A549 (cell line): ENCODE results near the gene WDR13. TPM values are rescaled to one million over a fixed set of nuclear protein-coding genes. Genes with fewer than 3 reads are reported as not detected.

Experiments used
- ATAC-seq, 2 experiments: fragments of 200-7000 bp in 1 of 2; fragments of >200 bp in 1 of 2; cut with Nextera tagmentation in 1 of 2; cut with Tn5 transposase in 1 of 2; 3 replicates each; pipeline versions ENCODE4 v1.8.0 to v1.9.1; 2018 to 2020; ENCODE audit warnings: mild to moderate bottlenecking in 1 of 2, moderate library complexity in 1 of 2
- CTCF ChIA-PET: fragments of 300-600 bp; sonication (Branson Sonifier 250); formaldehyde crosslinking; extraction: SDS; loops from one replicate; lab custom pipeline; 2021; ENCODE audit warnings: antibody characterized with exemption, inconsistent platforms; lab: Yijun Ruan, JAX
- POLR2A ChIA-PET: fragments of 350-600 bp; formaldehyde crosslinking; extraction: SDS; loops from one replicate; lab custom pipeline; 2021; ENCODE audit warnings: antibody characterized with exemption, inconsistent platforms; lab: Yijun Ruan, JAX
- DNase-seq, 2 experiments: peaks; one replicate each; pipeline versions ENCODE4 v3.0.0 to v3.0.0-alpha.2; 2011 to 2016; ENCODE audit warnings: low read depth in 1 of 2, low spot score in 1 of 2
- FAIRE-seq: peaks from 2 replicates; lab custom pipeline; 2011; peaks lifted over from hg19 to GRCh38; lab: Jason Lieb, UNC
- H3K27ac ChIP-seq, 2 experiments: fragments of >200 bp; sonication (Bioruptor Twin); formaldehyde crosslinking; 3 replicates each; pipeline ENCODE4 v1.5.1; 2016 to 2017
- H3K4me1 ChIP-seq: fragments of >200 bp; sonication (Bioruptor Twin); formaldehyde crosslinking; 3 replicates; pipeline ENCODE4 v1.6.1; 2016
- H3K4me2 ChIP-seq: fragments of >200 bp; sonication (Bioruptor Twin); formaldehyde crosslinking; 3 replicates; pipeline ENCODE4 v1.6.1; 2016
- H3K4me3 ChIP-seq: fragments of >200 bp; sonication (Bioruptor Twin); formaldehyde crosslinking; 3 replicates; pipeline ENCODE4 v1.5.1; 2016
- H3K9me3 ChIP-seq: fragments of >200 bp; sonication (Bioruptor Twin); formaldehyde crosslinking; 3 replicates; pipeline ENCODE4 v1.6.1; 2016
- EHF ChIP-seq: fragments of 250-450 bp; sonication (Bioruptor Pico); IDR thresholded peaks from 2 replicates; pipeline ENCODE4 v1.5.0; 2020; ENCODE audit warnings: mild to moderate bottlenecking
- EP300 ChIP-seq, 2 experiments: fragments of >200 bp; sonication (Bioruptor Twin); formaldehyde crosslinking; IDR thresholded peaks; 2 replicates in 1 of 2; 3 replicates in 1 of 2; pipeline ENCODE4 v1.6.1; 2016 to 2017
- FOSL2 ChIP-seq, 2 experiments: fragments of 450-650 bp in 1 of 2; fragments of >200 bp in 1 of 2; sonication (Bioruptor Twin) in 1 of 2; formaldehyde crosslinking; IDR thresholded peaks; 2 replicates each; pipeline versions ENCODE4 v1.5.0 to v1.6.1; 2016 to 2020; ENCODE audit warnings: mild to moderate bottlenecking in 1 of 2, moderate library complexity in 1 of 2
- GATA3 ChIP-seq: IDR thresholded peaks from 2 replicates; pipeline ENCODE4 v1.6.1; 2012; ENCODE audit warnings: borderline replicate concordance
- HDAC2 ChIP-seq: fragments of 200-600 bp; sonication (generic); IDR thresholded peaks from 2 replicates; pipeline ENCODE4 v1.6.1; 2016
- HEYL ChIP-seq: fragments of 250-450 bp; sonication (Bioruptor Pico); IDR thresholded peaks from 2 replicates; pipeline ENCODE4 v1.8.0; 2021; ENCODE audit warnings: mild to moderate bottlenecking, moderate library complexity
- HMGXB4 ChIP-seq: fragments of 250-450 bp; sonication (Bioruptor Pico); IDR thresholded peaks from 2 replicates; pipeline ENCODE4 v1.5.0; 2021; ENCODE audit warnings: mild to moderate bottlenecking, moderate library complexity, borderline replicate concordance
- KDM5A ChIP-seq: fragments of 200-600 bp; sonication (generic); IDR thresholded peaks from 2 replicates; pipeline ENCODE4 v1.6.1; 2016; ENCODE audit warnings: antibody characterized with exemption, mild to moderate bottlenecking
- NR3C1 ChIP-seq: fragments of >200 bp; sonication (Bioruptor Twin); formaldehyde crosslinking; IDR thresholded peaks from 3 replicates; pipeline ENCODE4 v1.6.1; 2017
- POLR2AphosphoS2 ChIP-seq: conservative IDR thresholded peaks from 2 replicates; pipeline ENCODE4 v1.6.1; 2012; ENCODE audit warnings: low read length, improper control_type of control experiment, inconsistent platforms
- RARB ChIP-seq: fragments of 250-450 bp; sonication (Bioruptor Pico); IDR thresholded peaks from 2 replicates; pipeline ENCODE4 v1.8.0; 2021; ENCODE audit warnings: mild to moderate bottlenecking, moderate library complexity
- REST ChIP-seq: fragments of 200-600 bp; sonication (generic); IDR thresholded peaks from 2 replicates; pipeline ENCODE4 v1.6.1; 2016; ENCODE audit warnings: antibody characterized with exemption, mild to moderate bottlenecking, moderate library complexity
- RNF2 ChIP-seq: fragments of 200-600 bp; sonication (generic); IDR thresholded peaks from 2 replicates; pipeline ENCODE4 v1.6.1; 2016; ENCODE audit warnings: low read depth, mild to moderate bottlenecking, antibody characterized with exemption, moderate library complexity, borderline replicate concordance
- SMC3 ChIP-seq: fragments of >200 bp; sonication (Bioruptor Twin); formaldehyde crosslinking; IDR thresholded peaks from 3 replicates; pipeline ENCODE4 v1.6.1; 2018; ENCODE audit warnings: inconsistent platforms
- SREBF2 ChIP-seq: fragments of 450-650 bp; IDR thresholded peaks from 2 replicates; pipeline ENCODE4 v1.6.1; 2014; ENCODE audit warnings: mild to moderate bottlenecking, moderate library complexity
- TFCP2L1 ChIP-seq: fragments of 250-450 bp; sonication (Bioruptor Pico); IDR thresholded peaks from 2 replicates; pipeline ENCODE4 v1.5.0; 2021; ENCODE audit warnings: mild to moderate bottlenecking
- USF2 ChIP-seq: fragments of 450-650 bp; IDR thresholded peaks from 2 replicates; pipeline ENCODE4 v1.6.1; 2014; ENCODE audit warnings: antibody characterized with exemption
- ZC3H11A ChIP-seq: fragments of 450-650 bp; IDR thresholded peaks from 2 replicates; pipeline ENCODE4 v1.6.1; 2014; ENCODE audit warnings: antibody characterized with exemption, mild to moderate bottlenecking
- ZFP36 ChIP-seq: fragments of 450-650 bp; IDR thresholded peaks from 2 replicates; pipeline ENCODE4 v1.6.1; 2014; ENCODE audit warnings: borderline replicate concordance; ENCODE audit not compliant: partially characterized antibody
- WGBS: methylation state at CpG from one replicate; pipeline ENCODE4 v1.1.6; 2017; ENCODE audit errors: missing lambda C conversion rate; 5-methylcytosine and 5-hydroxymethylcytosine counted together
- polyA plus RNA-seq, 4 experiments: library from polyadenylated mRNA; depleted of rRNA in 3 of 4; stranded (reverse); fragments of >200 nt; fragmentation: RNase III in 1 of 4; extraction: RNeasy Plus Mini Kit Qiagen cat#74134 plus additional on column Dnase treatment in 1 of 4; gene quantifications; 2 replicates in 3 of 4; 3 replicates in 1 of 4; pipeline ENCODE4 v1.2.3, GENCODE V29; 2011 to 2017

The WDR13 gene
- polyA plus RNA-seq, 2 of the 4 experiments (the other 2 are of a cell fraction): 32.4 to 51.9 TPM

DNA sequence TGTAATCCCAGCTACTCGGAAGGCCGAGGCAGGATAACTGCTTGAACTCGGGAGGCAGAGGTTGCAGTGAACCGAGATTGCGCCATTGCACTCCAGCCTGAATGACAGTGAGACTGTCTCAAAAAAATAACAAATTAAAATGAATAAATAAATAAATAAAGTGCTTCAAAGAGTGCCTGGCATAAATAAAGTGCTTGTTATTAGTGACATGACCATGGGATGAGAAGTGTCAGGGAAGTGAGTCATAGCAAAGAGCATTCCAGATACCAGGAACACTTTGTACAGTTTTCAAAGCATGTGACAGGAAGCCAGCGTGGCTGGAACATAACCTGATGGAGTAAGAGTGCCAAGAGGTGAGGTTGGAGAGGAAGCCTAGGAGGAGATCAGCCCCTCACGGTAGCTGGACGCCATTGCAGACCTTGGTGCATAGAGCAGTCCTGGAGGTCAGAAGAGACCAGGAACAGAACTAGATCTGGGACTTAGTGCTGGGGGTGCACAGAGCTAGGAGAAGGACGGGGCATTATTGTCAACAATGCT is 6.0 kb upstream of the WDR13 start:
- Histone ChIP-seq H3K4me2 (peak overlapping the region; percentile 43; the same call in 2 of the 3 replicates), H3K9me3 (no peaks in the 10 kb centered on the region), H3K27ac (peak overlapping the region; percentile 63 to 66; a peak in 3 of 6 replicates), H3K4me3 (no peak overlapping the region), H3K4me1 (peaks cover 12% of the 10 kb centered on the region; the same call in 2 of the 3 replicates)
- DNase-seq: peak in 1 of 2 experiments; percentile 57
- WGBS: 73% methylated on average over 9 of the region's 9 CpGs
- ChIA-PET POLR2A (interaction anchor here (0.6 to 1.0 kb wide), 2 partner anchors 17 to 32 kb away, joined by 3 to 5 read pairs; partner anchors contain the start of gene RBM3), CTCF (no interaction called here)
- no peak for FAIRE-seq
- peak; percentile 82 to 84 for ATAC-seq
- TF ChIP-seq REST (no peak), FOSL2 (IDR thresholded peaks at IDR 0.05) (no peak), FOSL2 (CRISPR knock-in tag; IDR thresholded peaks at IDR 0.05) (peak; percentile 40; the same call in 1 of the 2 replicates), NR3C1 (no peak)

DNA sequence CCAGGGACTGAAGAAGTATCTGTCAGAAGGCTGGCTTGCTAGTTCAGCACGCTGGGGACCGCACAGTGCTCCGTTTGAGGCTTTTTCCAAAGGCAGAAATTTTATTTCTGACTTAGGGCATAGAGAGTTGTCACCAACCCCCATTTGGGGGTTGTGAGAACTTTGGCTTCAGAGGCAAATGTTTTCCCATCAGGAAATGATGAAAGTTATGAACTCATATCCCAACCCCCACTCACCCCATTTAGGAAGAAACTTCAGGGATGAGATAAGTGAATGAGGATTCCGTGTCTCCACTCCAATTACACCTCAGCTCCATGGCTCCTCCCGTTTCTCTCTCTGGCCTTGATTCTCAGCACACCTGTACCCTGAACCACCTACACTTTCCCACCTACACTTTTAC is 4.3 kb upstream of the WDR13 start:
- Histone ChIP-seq H3K27ac (peak overlapping the region in 1 of 2 experiments; percentile 35; a peak in 1 of 6 replicates), H3K4me3 (no peak overlapping the region), H3K9me3 (no peaks in the 10 kb centered on the region), H3K4me1 (peaks cover 16% of the 10 kb centered on the region; the same call in 2 of the 3 replicates), H3K4me2 (no peak overlapping the region)
- FAIRE-seq (no peak), ATAC-seq (no peak), DNase-seq (no peak)
- TF ChIP-seq RNF2 (no peak), RARB (no peak), TFCP2L1 (CRISPR knock-in tag) (no peak), NR3C1 (no peak), HMGXB4 (CRISPR knock-in tag) (no peak), EHF (CRISPR knock-in tag) (no peak), SMC3 (no peak), HEYL (no peak), GATA3 (no peak), SREBF2 (no peak), KDM5A (no peak), ZC3H11A (no peak), POLR2AphosphoS2 (no peak), ZFP36 (no peak), EP300 (IDR thresholded peaks at IDR 0.05) (no peak), USF2 (no peak), HDAC2 (no peak)
- ChIA-PET CTCF (no interaction called here), POLR2A (interaction anchor here (1.4 kb wide), 1 partner anchor 19 kb away, joined by 5 read pairs; the partner anchor contains the start of gene RBM3)
- 86% methylated on average over 5 of the region's 5 CpGs for WGBS
